Panc1 (cell line): Measurements from ENCODE around the gene MAP3K13.

ENCODE experiments used
- CTCF ChIP-seq: fragments of 450-650 bp; IDR thresholded peaks from 2 replicates; pipeline ENCODE4 v1.5.1; 2017; ENCODE audit warnings: mild to moderate bottlenecking
- POLR2AphosphoS5 ChIP-seq: IDR thresholded peaks from 2 replicates; pipeline ENCODE4 v1.6.1; 2012; ENCODE audit warnings: mild to moderate bottlenecking, low read depth, low read length, moderate library complexity
- REST ChIP-seq, 2 experiments: IDR thresholded peaks; 2 replicates each; pipeline ENCODE4 v1.6.1; 2011 to 2012; ENCODE audit warnings: low read depth in 2 of 2, control low read depth in 1 of 2, low read length in 1 of 2, mild to moderate bottlenecking in 1 of 2, moderate library complexity in 1 of 2; ENCODE audit not compliant: insufficient read depth in 1 of 2
- SIN3A ChIP-seq: IDR thresholded peaks from 2 replicates; pipeline ENCODE4 v1.6.1; 2012; ENCODE audit warnings: low read depth, mild to moderate bottlenecking, low read length, moderate library complexity, borderline replicate concordance; ENCODE audit not compliant: insufficient read depth
- TCF7L2 ChIP-seq: IDR thresholded peaks from 2 replicates; pipeline ENCODE4 v1.6.1; 2011; ENCODE audit warnings: mild to moderate bottlenecking, low read depth, low read length, inconsistent platforms

- TF ChIP-seq SIN3A (no peak), POLR2AphosphoS5 (no peak), CTCF (no peak), TCF7L2 (no peak), REST (IDR thresholded peaks at IDR 0.05; ENCODE audit: insufficient read depth in 1 of 2, low read depth in 2 of 2, low read length in 1 of 2) (no peak)
These were observed 42.0 kb upstream of the MAP3K13 start for GRCh38 chr3:185320949-185321348.
